Gastrocnemius medialis (tissue), 4 donors: ENCODE results near the gene RHOT1. TPM values are rescaled to one million over a fixed set of nuclear protein-coding genes. Genes with fewer than 3 reads are reported as not detected.
A peak's percentile ranks its signal among the peaks of the same experiment; 100 is the strongest.

ENCODE experiments used
- ATAC-seq, 2 donors: fragments of 150-250 bp; one replicate each; pipeline ENCODE4 v1.9.1; 2016
- DNase-seq, 2 donors: peaks; one replicate each; pipeline ENCODE4 v3.0.0-alpha.2; 2019
- H3K27ac ChIP-seq, 4 donors: fragments of 200-600 bp; sonication (generic); 1 replicate in 1 of 4; 2 replicates in 3 of 4; pipeline ENCODE4 v1.5.1; 2016 to 2018; ENCODE audit warnings: mild to moderate bottlenecking in 2 of 4, moderate library complexity in 1 of 4
- H3K27me3 ChIP-seq, 3 donors: fragments of 200-600 bp; sonication (generic) in 2 of 3; 1 replicate in 1 of 3; 2 replicates in 2 of 3; pipeline versions ENCODE4 v1.5.1 to v1.6.0; 2016 to 2019; ENCODE audit warnings: mild to moderate bottlenecking in 1 of 3, moderate library complexity in 1 of 3
- H3K36me3 ChIP-seq, 2 donors: fragments of 200-600 bp; sonication (generic) in 1 of 2; one replicate each; pipeline ENCODE4 v1.5.1; 2017 to 2018
- H3K4me1 ChIP-seq, 2 donors: fragments of 200-600 bp; sonication (generic) in 1 of 2; one replicate each; pipeline ENCODE4 v1.5.1; 2016 to 2017; ENCODE audit warnings: mild to moderate bottlenecking in 2 of 2
- H3K4me3 ChIP-seq, 4 donors: fragments of 200-600 bp; sonication (generic) in 3 of 4; 1 replicate in 1 of 4; 2 replicates in 3 of 4; pipeline ENCODE4 v1.5.1; 2016 to 2019; ENCODE audit warnings: mild to moderate bottlenecking in 2 of 4
- H3K9me3 ChIP-seq, 3 donors: fragments of 200-600 bp; sonication (generic) in 2 of 3; 1 replicate in 1 of 3; 2 replicates in 2 of 3; pipeline ENCODE4 v1.5.1; 2016 to 2019
- CTCF ChIP-seq, 5 experiments: fragments of 450-650 bp in 3 of 5; fragments of 200-600 bp in 2 of 5; sonication (generic) in 2 of 5; IDR thresholded peaks in 4 of 5; conservative IDR thresholded peaks in 1 of 5; 1 replicate in 4 of 5; 2 replicates in 1 of 5; pipeline ENCODE4 v1.5.1; 2016 to 2019; ENCODE audit warnings: antibody characterized with exemption in 5 of 5, mild to moderate bottlenecking in 3 of 5, moderate library complexity in 3 of 5
- POLR2A ChIP-seq, 2 donors: fragments of 450-650 bp; IDR thresholded peaks; one replicate each; pipeline ENCODE4 v1.6.1; 2017; ENCODE audit warnings: antibody characterized with exemption in 2 of 2, mild to moderate bottlenecking in 2 of 2, moderate library complexity in 2 of 2
- in situ Hi-C, 4 donors: fragments of 200-750 bp; cut with MboI; loops; one replicate each; pipeline versions ENCODE4 v1.15.0 to v1.8.0; 2017; ENCODE audit warnings: low sequenced_read_pairs in 4 of 4
- intact Hi-C: fragments of 100-400 bp; cut with DNase I; formaldehyde crosslinking; loops from one replicate; pipeline ENCODE4 v1.15.1; 2023; ENCODE audit warnings: low total_unique reads
- total RNA-seq, 4 donors: library from RNA; depleted of rRNA; stranded (reverse); fragments of >200 nt; gene quantifications; one replicate each; pipeline versions ENCODE4 v1.1.0 to v1.2.3, GENCODE V29; 2016

Gene RHOT1
- total RNA-seq, 4 donors from 2014 or later, result 30.8 to 67.5 (median 36.2) TPM

- intact Hi-C loops (no loop called here), in situ Hi-C loops (no loop called here)
- DNase-seq, result no peak
- Histone ChIP-seq H3K27me3 (peaks cover 30 to 54% (median 34%) of the 10 kb centered on the region in 3 donors), H3K4me1 (peaks cover 10 to 14% of the 10 kb centered on the region in 2 donors), H3K36me3 (no peaks in the 10 kb centered on the region), H3K4me3 (peak within 1 kb of the TSS; percentile 58 to 79 (median 63)), H3K27ac (no peak within 1 kb of the TSS), H3K9me3 (no peaks in the 10 kb centered on the region)
- ATAC-seq, result peak; percentile 32 to 34
- TF ChIP-seq POLR2A (IDR thresholded peaks at IDR 0.05) (no peak), CTCF (IDR thresholded peaks at IDR 0.05 in 4 of 5, conservative IDR thresholded peaks at IDR 0.05 in 1 of 5) (no peak)
These were observed 123.1 kb downstream of the RHOT1 start, which contains the start of gene RHBDL3 for GRCh38 chr17:32265192-32265923. RHBDL3 (plus strand) TSS chr17:32265832; CDS start chr17:32266190, 358 bp downstream.

DNA sequence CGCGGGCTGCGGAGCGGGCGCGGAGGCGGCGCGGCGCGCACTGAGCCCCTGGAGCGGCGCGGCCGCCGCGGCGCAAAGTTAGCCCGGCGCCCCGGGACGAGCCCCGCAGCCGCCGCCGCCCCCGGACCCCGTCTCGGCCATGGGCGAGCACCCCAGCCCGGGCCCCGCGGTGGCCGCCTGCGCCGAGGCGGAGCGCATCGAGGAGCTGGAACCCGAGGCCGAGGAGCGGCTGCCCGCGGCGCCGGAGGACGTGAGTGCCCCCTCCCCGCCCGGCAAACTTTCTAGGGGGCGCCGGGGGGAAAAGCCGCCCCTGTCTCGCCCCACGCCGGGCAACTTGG lies 123.7 kb downstream of the RHOT1 start:
- no peak overlapping the region for H3K27ac ChIP-seq
- no peak for DNase-seq
- in situ Hi-C loops, result no loop called here
- no peaks in the 10 kb centered on the region for H3K9me3 ChIP-seq
- TF ChIP-seq POLR2A (IDR thresholded peaks at IDR 0.05) (no peak), CTCF (IDR thresholded peaks at IDR 0.05 in 4 of 5, conservative IDR thresholded peaks at IDR 0.05 in 1 of 5) (no peak)
- intact Hi-C loops, result no loop called here
- no peaks in the 10 kb centered on the region for H3K36me3 ChIP-seq
- peak; percentile 13 to 14 for ATAC-seq
- peaks cover 32 to 59% (median 35%) of the 10 kb centered on the region in 3 donors for H3K27me3 ChIP-seq
- peak overlapping the region; percentile 58 to 79 (median 63) for H3K4me3 ChIP-seq
- H3K4me1 ChIP-seq, result peaks cover 10 to 14% of the 10 kb centered on the region in 2 donors

GRCh38 chr17:32266389-32267301 lies 124.3 kb downstream of the RHOT1 start:
- Histone ChIP-seq H3K9me3 (no peaks in the 10 kb centered on the region), H3K4me3 (peak overlapping the region; percentile 58 to 79 (median 63)), H3K4me1 (peaks cover 10 to 14% of the 10 kb centered on the region in 2 donors), H3K27me3 (peaks cover 32 to 59% (median 35%) of the 10 kb centered on the region in 3 donors), H3K36me3 (no peaks in the 10 kb centered on the region), H3K27ac (no peak overlapping the region)
- in situ Hi-C loops (no loop called here), intact Hi-C loops (no loop called here)
- ATAC-seq, result no peak
- TF ChIP-seq CTCF (IDR thresholded peaks at IDR 0.05 in 4 of 5, conservative IDR thresholded peaks at IDR 0.05 in 1 of 5), result no peak
- no peak for TF ChIP-seq POLR2A (IDR thresholded peaks at IDR 0.05)
- no peak for DNase-seq

- H3K36me3 ChIP-seq, result no peaks in the 10 kb centered on the region
- H3K4me1 ChIP-seq, result peaks cover 10 to 14% of the 10 kb centered on the region in 2 donors
- in situ Hi-C loops, result no loop called here
- peaks cover 37 to 59% (median 38%) of the 10 kb centered on the region in 3 donors for H3K27me3 ChIP-seq
- H3K9me3 ChIP-seq, result no peaks in the 10 kb centered on the region
- ATAC-seq (no peak), DNase-seq (no peak)
- intact Hi-C loops, result no loop called here
- H3K27ac ChIP-seq, result no peak overlapping the region
- H3K4me3 ChIP-seq, result no peak overlapping the region
- no peak for TF ChIP-seq CTCF (IDR thresholded peaks at IDR 0.05 in 4 of 5, conservative IDR thresholded peaks at IDR 0.05 in 1 of 5)
- no peak for TF ChIP-seq POLR2A (IDR thresholded peaks at IDR 0.05)
These were observed 125.4 kb downstream of the RHOT1 start for GRCh38 chr17:32267690-32268205.
